Measurements from ENCODE around the gene CMTM6. TPM values are rescaled to one million over a fixed set of nuclear protein-coding genes. Genes with fewer than 3 reads are reported as not detected.
A peak's percentile ranks its signal among the peaks of the same experiment; 100 is the strongest.

The CMTM6 gene
- total RNA-seq, 1 donor from 2014 or later: 37.5 TPM

DNA sequence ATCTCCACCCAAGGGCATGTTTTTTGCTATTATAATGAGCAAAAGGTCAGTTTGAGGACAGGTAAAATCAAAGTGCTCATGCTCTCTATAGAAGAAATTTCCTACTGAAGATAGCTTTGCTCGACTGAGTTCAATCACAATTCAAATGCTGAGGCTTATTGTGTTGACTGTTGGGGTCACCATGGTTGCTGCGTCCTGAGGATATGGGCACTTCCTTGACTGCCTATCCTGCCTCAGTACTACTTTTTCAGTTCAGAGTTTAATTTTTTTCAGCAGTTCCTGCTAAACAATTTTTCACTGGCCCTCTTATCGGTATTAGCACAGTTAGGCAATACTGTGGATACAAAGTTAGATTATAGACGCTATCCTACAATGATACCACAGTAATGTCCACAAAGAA lies 3.8 kb upstream of the CMTM6 start:
- Mint-ChIP-seq H3K27ac (no peak overlapping the region), H3K36me3 (no peaks in the 10 kb centered on the region), H3K4me1 (ENCODE audit: unreplicated experiment) (peaks cover 10% of the 10 kb centered on the region), H3K9me3 (no peaks in the 10 kb centered on the region), H3K27me3 (no peaks in the 10 kb centered on the region), H3K4me3 (no peak overlapping the region)
- DNase-seq (ENCODE audit: extremely low spot score, unreplicated experiment): no peak
- no peak for TF ChIP-seq CTCF (conservative IDR thresholded peaks at IDR 0.05)

DNA sequence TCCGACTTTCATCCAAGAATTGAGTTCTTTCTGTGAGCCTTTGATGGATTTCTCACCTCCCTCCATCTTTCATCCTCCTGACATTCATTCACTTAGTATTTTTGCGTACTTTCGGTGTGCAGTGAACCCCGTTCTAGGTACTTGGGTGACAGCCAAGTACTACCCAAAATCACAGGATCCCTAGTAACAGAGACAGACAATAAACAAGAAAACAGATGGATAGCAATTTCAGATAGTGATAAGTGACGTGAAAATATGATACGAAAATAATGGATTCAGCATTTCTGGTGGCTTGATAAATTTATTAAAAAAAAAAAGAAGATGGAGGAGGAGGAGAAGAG lies 264 bp upstream of the CMTM6 start:
- Mint-ChIP-seq H3K9me3 (no peaks in the 10 kb centered on the region), H3K27me3 (no peaks in the 10 kb centered on the region), H3K4me1 (ENCODE audit: unreplicated experiment) (peaks cover 20% of the 10 kb centered on the region), H3K27ac (peak overlapping the region; percentile 34), H3K4me3 (peak overlapping the region; percentile 97), H3K36me3 (no peaks in the 10 kb centered on the region)
- no peak for TF ChIP-seq CTCF (conservative IDR thresholded peaks at IDR 0.05)
- no peak for DNase-seq (ENCODE audit: extremely low spot score, unreplicated experiment)

GRCh38 chr3:32501783-32502117 lies 902 bp downstream of the CMTM6 start:
- H3K27me3 Mint-ChIP-seq: no peaks in the 10 kb centered on the region
- DNase-seq (ENCODE audit: extremely low spot score, unreplicated experiment): no peak
- H3K36me3 Mint-ChIP-seq: peaks cover 2% of the 10 kb centered on the region
- H3K27ac Mint-ChIP-seq: peak overlapping the region; percentile 90
- peaks cover 22% of the 10 kb centered on the region for H3K4me1 Mint-ChIP-seq (ENCODE audit: unreplicated experiment)
- no peak for TF ChIP-seq CTCF (conservative IDR thresholded peaks at IDR 0.05)
- no peaks in the 10 kb centered on the region for H3K9me3 Mint-ChIP-seq
- peak overlapping the region; percentile 97 for H3K4me3 Mint-ChIP-seq

GRCh38 chr3:32500880-32501782 lies 1.5 kb downstream of the CMTM6 start:
- H3K27me3 Mint-ChIP-seq: no peaks in the 10 kb centered on the region
- DNase-seq (ENCODE audit: extremely low spot score, unreplicated experiment): no peak
- H3K27ac Mint-ChIP-seq: peak overlapping the region; percentile 90
- H3K9me3 Mint-ChIP-seq: no peaks in the 10 kb centered on the region
- peaks cover 27% of the 10 kb centered on the region for H3K4me1 Mint-ChIP-seq (ENCODE audit: unreplicated experiment)
- H3K4me3 Mint-ChIP-seq: peak overlapping the region; percentile 97
- H3K36me3 Mint-ChIP-seq: peaks cover 7% of the 10 kb centered on the region
- TF ChIP-seq CTCF (conservative IDR thresholded peaks at IDR 0.05): no peak

GRCh38 chr3:32500231-32500630 lies 2.4 kb downstream of the CMTM6 start:
- Mint-ChIP-seq H3K36me3 (peaks cover 10% of the 10 kb centered on the region), H3K27me3 (no peaks in the 10 kb centered on the region), H3K4me1 (ENCODE audit: unreplicated experiment) (peaks cover 31% of the 10 kb centered on the region), H3K9me3 (no peaks in the 10 kb centered on the region), H3K27ac (no peak overlapping the region), H3K4me3 (peak overlapping the region; percentile 97)
- no peak for DNase-seq (ENCODE audit: extremely low spot score, unreplicated experiment)
- TF ChIP-seq CTCF (conservative IDR thresholded peaks at IDR 0.05): no peak
